Thyroid gland (tissue), 4 donors: Measurements from ENCODE around the gene TNRC18.

Source experiments
- POLR2A ChIP-seq, 2 donors: fragments of 450-650 bp; IDR thresholded peaks; one replicate each; pipeline ENCODE4 v1.6.1; 2017; ENCODE audit warnings: antibody characterized with exemption in 2 of 2, mild to moderate bottlenecking in 2 of 2, moderate library complexity in 1 of 2
- TF ChIP-seq, protein P1 (sequence below), 6 experiments: fragments of 200-600 bp in 3 of 6; fragments of 450-650 bp in 3 of 6; sonication (generic) in 3 of 6; IDR thresholded peaks; one replicate each; pipeline ENCODE4 v1.5.1; 2016 to 2019; ENCODE audit warnings: antibody characterized with exemption in 6 of 6, mild to moderate bottlenecking in 2 of 6, inconsistent platforms in 1 of 6, moderate library complexity in 1 of 6

DNA sequence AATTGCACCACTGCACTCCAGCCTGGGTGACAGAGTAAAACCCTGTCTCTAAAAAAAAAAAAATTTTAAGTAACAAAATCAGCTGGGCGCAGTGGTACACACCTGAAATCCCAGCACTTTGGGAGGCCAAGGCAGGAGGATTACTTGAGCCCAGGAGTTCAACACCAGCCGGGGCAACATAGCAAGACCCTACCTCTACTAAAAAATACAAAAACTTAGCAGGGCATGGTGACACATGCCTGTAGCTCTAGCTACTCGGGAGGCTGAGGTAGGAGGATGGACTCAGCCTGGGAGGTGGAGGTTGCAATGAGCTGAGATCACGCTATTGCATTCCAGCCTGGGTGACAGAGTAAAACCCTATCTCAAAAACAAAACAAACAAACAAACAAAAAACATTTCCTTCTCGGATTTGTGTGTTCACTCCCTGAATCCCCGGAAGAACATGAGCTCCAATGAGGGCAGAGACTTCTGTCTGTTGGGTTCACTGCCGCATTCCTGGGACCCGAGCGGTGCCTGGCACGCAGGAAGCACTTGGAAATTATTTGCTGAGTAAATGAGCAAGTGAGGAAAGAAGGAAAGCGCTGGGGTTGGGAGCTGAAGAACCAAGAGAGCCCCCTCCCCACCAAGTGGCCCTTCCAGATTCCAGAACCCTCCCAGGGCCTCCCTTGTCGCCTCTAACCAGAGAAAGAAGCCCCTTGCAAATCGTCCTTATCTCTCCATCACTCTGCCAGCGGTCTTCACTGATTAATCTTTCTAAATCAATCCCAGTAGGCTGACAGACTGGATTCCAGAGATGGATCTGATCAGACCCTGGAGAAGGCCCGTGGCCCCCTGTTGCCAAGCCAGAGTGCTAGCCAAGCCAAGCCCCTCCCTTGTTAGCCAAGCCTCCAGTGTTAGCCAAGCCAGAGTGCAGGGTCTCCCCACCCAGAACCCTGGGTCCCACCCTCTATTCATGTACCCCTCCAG is 6.2 kb downstream of the TNRC18 start:
- TF ChIP-seq, protein P1, sequence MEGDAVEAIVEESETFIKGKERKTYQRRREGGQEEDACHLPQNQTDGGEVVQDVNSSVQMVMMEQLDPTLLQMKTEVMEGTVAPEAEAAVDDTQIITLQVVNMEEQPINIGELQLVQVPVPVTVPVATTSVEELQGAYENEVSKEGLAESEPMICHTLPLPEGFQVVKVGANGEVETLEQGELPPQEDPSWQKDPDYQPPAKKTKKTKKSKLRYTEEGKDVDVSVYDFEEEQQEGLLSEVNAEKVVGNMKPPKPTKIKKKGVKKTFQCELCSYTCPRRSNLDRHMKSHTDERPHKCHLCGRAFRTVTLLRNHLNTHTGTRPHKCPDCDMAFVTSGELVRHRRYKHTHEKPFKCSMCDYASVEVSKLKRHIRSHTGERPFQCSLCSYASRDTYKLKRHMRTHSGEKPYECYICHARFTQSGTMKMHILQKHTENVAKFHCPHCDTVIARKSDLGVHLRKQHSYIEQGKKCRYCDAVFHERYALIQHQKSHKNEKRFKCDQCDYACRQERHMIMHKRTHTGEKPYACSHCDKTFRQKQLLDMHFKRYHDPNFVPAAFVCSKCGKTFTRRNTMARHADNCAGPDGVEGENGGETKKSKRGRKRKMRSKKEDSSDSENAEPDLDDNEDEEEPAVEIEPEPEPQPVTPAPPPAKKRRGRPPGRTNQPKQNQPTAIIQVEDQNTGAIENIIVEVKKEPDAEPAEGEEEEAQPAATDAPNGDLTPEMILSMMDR (IDR thresholded peaks at IDR 0.05) = no peak
- peak in 1 of 2 donors; percentile 17 for TF ChIP-seq POLR2A (IDR thresholded peaks at IDR 0.05)
